Measurements from ENCODE around the gene LSAMP.

DNA sequence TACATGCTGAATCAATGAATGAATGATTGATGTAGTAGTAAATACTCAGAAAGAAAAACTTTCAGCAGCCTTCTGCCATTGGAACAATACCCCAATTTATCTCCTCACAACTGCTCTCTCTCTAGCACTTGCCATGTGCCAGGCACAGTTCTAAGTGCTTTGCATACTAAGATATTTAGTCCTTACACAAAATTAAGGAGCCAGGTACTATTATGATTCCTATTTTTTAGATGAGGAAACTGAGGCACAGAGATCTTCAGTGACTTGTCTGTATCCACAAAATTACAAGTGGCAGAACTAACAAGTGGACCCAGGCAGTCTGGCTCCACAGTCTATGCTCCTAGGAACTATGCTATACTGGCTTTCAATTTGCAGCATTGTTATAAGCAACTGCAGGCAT is 279.2 kb downstream of the LSAMP start:
- TF ChIP-seq CTCF (IDR thresholded peaks at IDR 0.05) (no peak), POLR2A (IDR thresholded peaks at IDR 0.05) (no peak)
